ENCODE data around the gene YAP1.
A peak's percentile ranks its signal among the peaks of the same experiment; 100 is the strongest.
"Not testable (repeated sequence)": the region's sequence is repeated elsewhere in the genome, so short reads cannot be mapped to it uniquely, and the experiment has no call there.

The YAP1 gene

DNA sequence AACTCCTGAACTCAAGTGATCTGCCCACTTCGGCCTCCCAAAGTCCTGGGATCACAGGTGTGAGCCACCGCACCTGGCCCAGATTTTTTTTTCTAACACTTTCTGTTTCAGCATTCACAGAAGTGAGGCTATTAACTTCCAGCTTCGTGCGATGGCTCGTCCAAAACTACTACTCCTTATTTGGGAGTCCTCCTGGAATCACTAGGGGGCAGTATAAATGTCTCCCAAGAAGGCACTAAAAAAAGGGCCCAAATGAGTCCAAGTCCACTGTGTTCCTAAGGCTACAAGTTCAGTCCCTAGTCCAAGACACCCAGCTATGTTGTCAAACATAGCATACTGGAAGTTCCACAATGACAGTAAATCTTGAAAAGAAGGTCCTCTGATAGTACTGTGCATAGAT is 143.8 kb downstream of the YAP1 start:
- DNase-seq = no peak
- H3K27me3 Mint-ChIP-seq = no peaks in the 10 kb centered on the region
- no peak for ATAC-seq
- H3K4me3 Mint-ChIP-seq = no peak overlapping the region
- no peaks in the 10 kb centered on the region for H3K9me3 Mint-ChIP-seq
- no peaks in the 10 kb centered on the region for H3K4me1 Mint-ChIP-seq
- H3K27ac Mint-ChIP-seq = no peak overlapping the region

DNA sequence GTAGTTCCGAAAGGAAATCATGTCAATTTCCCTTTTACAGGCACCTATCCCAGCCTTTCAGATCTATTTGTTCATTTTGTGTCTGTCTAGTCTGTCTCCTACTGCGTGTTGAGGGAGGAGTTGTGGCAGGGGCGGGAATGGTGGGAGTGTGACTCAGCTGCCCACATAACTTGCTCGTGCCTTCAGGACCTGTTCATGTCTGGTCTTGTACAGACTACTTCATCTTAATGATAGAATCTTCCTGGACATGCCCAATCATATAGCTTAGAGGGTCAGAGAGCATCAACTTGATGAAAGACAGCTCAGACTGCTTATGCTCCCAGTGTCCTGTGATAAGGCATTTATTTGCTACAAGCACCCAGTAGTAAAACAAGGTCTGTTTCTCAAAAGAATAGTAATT is 146.0 kb downstream of the YAP1 start:
- no peak for DNase-seq
- Mint-ChIP-seq H3K4me1 (no peaks in the 10 kb centered on the region), H3K9me3 (no peaks in the 10 kb centered on the region), H3K27ac (no peak overlapping the region), H3K27me3 (no peaks in the 10 kb centered on the region), H3K4me3 (no peak overlapping the region)
- ATAC-seq = no peak

DNA sequence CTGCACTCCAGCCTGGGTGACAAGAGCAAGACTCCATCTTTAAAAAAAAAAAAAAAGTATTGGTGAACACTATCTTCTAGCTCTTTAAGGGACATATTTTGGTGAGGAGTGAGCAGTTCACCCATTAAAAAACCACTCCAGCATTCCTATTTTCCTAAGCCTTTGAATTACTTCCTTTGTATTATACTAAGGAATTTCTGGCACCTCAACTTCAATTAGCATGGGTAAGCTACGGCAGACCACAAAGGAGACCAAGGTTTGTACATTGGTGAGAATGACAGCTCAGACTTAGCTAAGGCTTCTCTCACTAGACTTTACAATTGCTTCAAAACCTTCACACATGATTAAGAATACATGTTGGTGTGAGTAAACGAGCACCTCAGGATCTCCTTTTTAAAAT is 150.0 kb downstream of the YAP1 start:
- H3K27ac Mint-ChIP-seq = no peak overlapping the region
- DNase-seq (no peak), ATAC-seq (no peak)
- no peaks in the 10 kb centered on the region for H3K27me3 Mint-ChIP-seq
- H3K9me3 Mint-ChIP-seq = no peaks in the 10 kb centered on the region
- no peaks in the 10 kb centered on the region for H3K4me1 Mint-ChIP-seq
- no peak overlapping the region for H3K4me3 Mint-ChIP-seq

GRCh38 chr11:102263379-102264003 is 153.2 kb downstream of the YAP1 start:
- DNase-seq (no peak), ATAC-seq (no peak)
- H3K9me3 Mint-ChIP-seq = no peaks in the 10 kb centered on the region
- peaks cover 11% of the 10 kb centered on the region for H3K27me3 Mint-ChIP-seq
- peaks cover 11% of the 10 kb centered on the region for H3K4me1 Mint-ChIP-seq
- H3K4me3 Mint-ChIP-seq = no peak overlapping the region
- no peak overlapping the region for H3K27ac Mint-ChIP-seq

GRCh38 chr11:102264704-102265103 is 154.5 kb downstream of the YAP1 start:
- Mint-ChIP-seq H3K27me3 (peaks cover 21% of the 10 kb centered on the region), H3K4me1 (peaks cover 23% of the 10 kb centered on the region)
- not testable (repeated sequence) for H3K4me3 Mint-ChIP-seq, ATAC-seq, H3K9me3 Mint-ChIP-seq, H3K27ac Mint-ChIP-seq, DNase-seq

DNA sequence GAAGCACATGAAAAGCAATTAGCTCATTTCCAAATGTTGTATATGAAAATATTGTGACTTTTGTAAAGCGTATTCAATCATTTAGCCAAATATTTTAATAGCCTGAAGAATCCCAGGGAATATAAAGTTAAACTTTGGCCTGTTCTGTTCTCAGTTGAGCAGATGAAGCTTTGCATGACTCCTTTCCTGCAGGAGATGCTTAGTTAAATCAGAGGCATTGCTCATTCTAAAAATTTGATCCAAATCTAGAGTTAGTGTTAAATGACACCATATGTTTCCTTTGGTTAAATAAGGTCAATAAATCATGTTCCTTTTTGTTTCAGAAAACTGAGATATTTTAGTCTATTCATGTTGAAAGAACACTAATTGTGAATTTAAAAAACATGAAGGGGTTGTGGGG is 155.9 kb downstream of the YAP1 start:
- no peak for DNase-seq
- Mint-ChIP-seq H3K9me3 (no peaks in the 10 kb centered on the region), H3K4me1 (peaks cover 32% of the 10 kb centered on the region), H3K27ac (no peak overlapping the region), H3K27me3 (peaks cover 21% of the 10 kb centered on the region), H3K4me3 (no peak overlapping the region)
- no peak for ATAC-seq

DNA sequence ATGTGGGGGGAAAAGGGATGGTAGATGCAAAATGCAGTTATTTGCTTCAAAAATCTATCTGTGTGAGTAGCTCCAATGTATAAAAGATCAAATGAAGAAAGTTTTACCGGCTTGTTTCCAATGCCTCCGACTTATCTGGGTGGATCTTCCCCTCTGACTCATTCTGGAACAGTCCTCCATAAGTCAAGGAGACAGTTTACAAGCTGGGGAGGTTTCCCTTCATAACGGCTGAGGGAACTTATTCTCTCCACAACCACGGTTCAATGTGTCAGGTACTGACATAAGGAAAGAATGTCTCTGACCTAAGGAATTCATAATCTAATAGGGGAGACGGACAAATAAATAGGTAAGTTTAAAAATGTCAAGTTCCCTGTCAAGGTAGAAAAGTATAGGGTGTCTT is 157.4 kb downstream of the YAP1 start:
- Mint-ChIP-seq H3K9me3 (no peaks in the 10 kb centered on the region), H3K27ac (no peak overlapping the region), H3K4me3 (peak overlapping the region; percentile 47 to 62), H3K4me1 (peaks cover 32% of the 10 kb centered on the region), H3K27me3 (peaks cover 25% of the 10 kb centered on the region)
- no peak for DNase-seq
- ATAC-seq = no peak

DNA sequence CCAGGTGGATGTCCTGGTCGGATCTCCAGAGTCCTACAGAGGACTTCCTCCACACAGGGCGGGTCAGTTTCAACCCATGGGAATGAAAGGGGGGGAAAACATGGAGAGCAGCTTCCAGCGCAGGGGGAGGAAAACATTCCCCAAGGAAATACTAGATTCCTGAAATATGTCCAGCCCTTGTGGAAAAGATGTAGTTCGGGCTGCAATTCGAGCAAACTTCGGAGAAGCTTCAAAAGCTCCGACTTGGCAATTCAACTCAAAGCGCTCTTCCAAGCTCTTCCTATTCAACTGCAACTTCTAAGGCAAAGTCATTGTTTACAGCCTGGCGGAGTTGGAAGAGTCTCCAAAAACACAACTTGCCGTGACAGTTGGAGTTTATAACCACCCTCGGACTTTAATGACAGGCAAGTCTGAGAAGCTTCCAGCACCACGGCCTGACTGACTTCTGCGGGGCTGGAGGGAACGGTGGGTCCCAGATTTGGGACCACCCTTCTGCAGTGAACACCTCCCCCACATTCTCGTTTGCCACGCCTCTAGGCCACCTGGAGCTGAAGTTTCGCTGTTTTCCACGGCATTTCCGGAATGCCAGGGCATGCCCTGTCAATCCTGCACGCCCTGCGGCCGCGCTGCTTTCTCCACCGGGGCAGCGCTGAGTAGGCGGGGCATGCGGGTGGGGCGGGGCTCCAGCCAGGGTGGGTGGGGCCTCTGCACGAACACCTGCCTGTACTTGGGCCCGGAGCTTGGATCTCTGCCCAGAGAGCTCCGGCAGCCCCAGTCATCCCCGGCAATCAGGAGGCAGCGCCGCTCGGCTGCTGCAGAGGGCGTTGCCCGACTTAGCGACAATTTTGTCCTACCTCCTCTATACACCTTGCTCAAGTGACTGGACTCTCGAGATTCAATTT is 158.1 kb downstream of the YAP1 start:
- no peaks in the 10 kb centered on the region for H3K9me3 Mint-ChIP-seq
- H3K27ac Mint-ChIP-seq = peak overlapping the region in 1 of 2 donors; percentile 10
- H3K4me1 Mint-ChIP-seq = peaks cover 32% of the 10 kb centered on the region
- H3K4me3 Mint-ChIP-seq = peak overlapping the region; percentile 62 to 75
- ATAC-seq = peak; percentile 99
- peaks cover 28% of the 10 kb centered on the region for H3K27me3 Mint-ChIP-seq
- peak; percentile 77 to 85 for DNase-seq

DNA sequence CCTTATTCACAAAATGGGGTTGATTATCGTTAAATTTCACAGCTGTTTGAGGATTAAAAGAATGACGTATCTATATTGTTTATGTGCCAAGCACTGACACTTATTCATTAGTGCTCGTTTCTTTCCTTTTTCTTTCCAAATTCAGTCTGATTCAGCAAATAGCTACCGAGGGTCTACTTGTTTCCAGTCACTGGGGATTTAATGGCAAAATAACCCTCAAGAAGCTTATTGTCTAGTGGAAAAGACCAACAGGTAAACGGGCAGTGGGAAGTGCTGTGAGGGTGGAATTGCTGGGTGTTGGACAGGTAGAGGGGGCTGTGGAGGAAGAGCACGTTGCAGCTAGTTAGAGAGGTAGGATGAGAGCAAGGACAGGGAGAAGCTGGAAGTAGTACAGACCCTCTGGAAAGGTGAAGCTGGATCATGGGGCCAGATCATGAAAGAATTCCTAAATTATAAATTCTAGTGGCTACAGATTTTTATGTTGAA is 158.8 kb downstream of the YAP1 start:
- Mint-ChIP-seq H3K27ac (peak overlapping the region in 1 of 2 donors; percentile 10), H3K4me1 (peaks cover 32% of the 10 kb centered on the region), H3K4me3 (peak overlapping the region; percentile 56 to 75), H3K27me3 (peaks cover 28% of the 10 kb centered on the region), H3K9me3 (no peaks in the 10 kb centered on the region)
- no peak for ATAC-seq
- DNase-seq = no peak

DNA sequence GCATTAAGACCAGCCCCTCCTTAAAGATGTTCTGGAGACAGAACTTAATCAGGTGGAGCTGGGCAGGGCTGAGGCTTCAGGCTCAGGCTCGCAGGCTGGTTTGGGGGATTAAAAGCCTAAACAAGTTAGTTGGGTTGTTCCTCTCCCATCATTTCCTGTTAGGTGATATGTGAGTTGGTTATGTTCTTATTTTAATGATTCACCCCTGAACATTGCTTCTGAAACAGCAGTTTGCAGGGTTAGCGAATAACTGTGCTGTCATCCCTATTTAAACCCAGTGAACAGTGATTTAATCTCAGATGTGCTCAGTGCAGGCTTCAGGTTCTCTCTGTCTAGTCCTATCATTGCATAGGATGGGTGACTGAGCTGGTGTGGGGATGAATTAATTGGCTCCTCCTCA is 159.7 kb downstream of the YAP1 start:
- ATAC-seq (no peak), DNase-seq (no peak)
- Mint-ChIP-seq H3K4me1 (peaks cover 32% of the 10 kb centered on the region), H3K4me3 (peak overlapping the region in 1 of 2 donors; percentile 75), H3K9me3 (no peaks in the 10 kb centered on the region), H3K27me3 (peaks cover 28% of the 10 kb centered on the region), H3K27ac (no peak overlapping the region)

GRCh38 chr11:102272047-102272824 is 162.0 kb downstream of the YAP1 start:
- DNase-seq (no peak), ATAC-seq (no peak)
- no peak overlapping the region for H3K27ac Mint-ChIP-seq
- peaks cover 47% of the 10 kb centered on the region for H3K27me3 Mint-ChIP-seq
- peaks cover 32% of the 10 kb centered on the region for H3K4me1 Mint-ChIP-seq
- no peaks in the 10 kb centered on the region for H3K9me3 Mint-ChIP-seq
- no peak overlapping the region for H3K4me3 Mint-ChIP-seq

DNA sequence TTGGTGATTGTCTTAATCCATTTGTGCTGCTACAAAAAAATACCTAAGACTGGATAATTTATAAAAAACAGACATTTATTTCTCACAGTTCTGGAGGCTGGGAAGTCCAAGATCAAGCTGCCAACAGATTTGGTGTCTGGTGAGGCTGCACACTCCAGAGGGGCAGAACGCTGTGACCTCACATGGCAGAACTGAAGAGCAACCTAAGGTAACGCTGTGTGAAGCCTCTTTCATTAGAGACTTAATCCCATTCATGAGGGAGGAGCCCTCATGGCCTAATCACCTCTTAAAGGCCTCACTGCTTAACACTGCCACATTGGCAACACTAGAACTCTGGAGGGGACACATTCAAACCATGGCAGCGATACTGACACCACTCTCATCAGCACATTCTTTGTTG is 164.4 kb downstream of the YAP1 start:
- ATAC-seq (no peak), DNase-seq (no peak)
- peaks cover 19% of the 10 kb centered on the region for H3K4me1 Mint-ChIP-seq
- no peak overlapping the region for H3K27ac Mint-ChIP-seq
- H3K9me3 Mint-ChIP-seq = no peaks in the 10 kb centered on the region
- peaks cover 26% of the 10 kb centered on the region for H3K27me3 Mint-ChIP-seq
- no peak overlapping the region for H3K4me3 Mint-ChIP-seq

- no peak overlapping the region for H3K4me3 Mint-ChIP-seq
- ATAC-seq (no peak), DNase-seq (no peak)
- H3K27me3 Mint-ChIP-seq = peaks cover 26% of the 10 kb centered on the region
- H3K9me3 Mint-ChIP-seq = no peaks in the 10 kb centered on the region
- peaks cover 21% of the 10 kb centered on the region for H3K4me1 Mint-ChIP-seq
- no peak overlapping the region for H3K27ac Mint-ChIP-seq
Observed at GRCh38 chr11:102276362-102276761, 166.1 kb downstream of the YAP1 start.

GRCh38 chr11:102276783-102277182 is 166.5 kb downstream of the YAP1 start:
- Mint-ChIP-seq H3K4me3 (no peak overlapping the region), H3K4me1 (peaks cover 21% of the 10 kb centered on the region)

GRCh38 chr11:102279641-102280170 is 169.5 kb downstream of the YAP1 start:
- peak; percentile 87 for ATAC-seq
- Mint-ChIP-seq H3K27ac (peak overlapping the region in 1 of 2 donors; percentile 58), H3K4me1 (peaks cover 21% of the 10 kb centered on the region), H3K9me3 (no peaks in the 10 kb centered on the region), H3K4me3 (peak overlapping the region; percentile 54 to 57), H3K27me3 (peaks cover 18% of the 10 kb centered on the region)
- no peak for DNase-seq

More at GRCh38 chr11:102276783-102277182, 166.5 kb downstream of the YAP1 start:
- H3K9me3 Mint-ChIP-seq = no peaks in the 10 kb centered on the region
- no peak overlapping the region for H3K27ac Mint-ChIP-seq
- DNase-seq = no peak
- ATAC-seq = no peak
- peaks cover 26% of the 10 kb centered on the region for H3K27me3 Mint-ChIP-seq
